SK-N-SH treated with all-trans-retinoic acid at 6 μM for 48 hours (cell line): ENCODE data around the gene URB2.

Experiments
- ATAC-seq: fragments of 200-7000 bp; cut with Tn5 transposase; 3 replicates; pipeline ENCODE4 v1.9.1; 2020; ENCODE audit warnings: mild to moderate bottlenecking, moderate library complexity
- ARNTL ChIP-seq: fragments of 450-650 bp; formaldehyde crosslinking; IDR thresholded peaks from 2 replicates; pipeline ENCODE4 v1.5.0; 2020; ENCODE audit warnings: low read depth, mild to moderate bottlenecking, moderate library complexity, borderline replicate concordance
- BACH2 ChIP-seq: fragments of 250-450 bp; sonication (Bioruptor Pico); IDR thresholded peaks from 2 replicates; pipeline ENCODE4 v1.9.0; 2021; ENCODE audit warnings: mild to moderate bottlenecking, borderline replicate concordance
- ESRRG ChIP-seq: fragments of 250-450 bp; sonication (Bioruptor Pico); IDR thresholded peaks from 2 replicates; pipeline ENCODE4 v1.6.1; 2021; ENCODE audit warnings: mild to moderate bottlenecking
- ISL1 ChIP-seq: fragments of 250-450 bp; sonication (Bioruptor Pico); IDR thresholded peaks from 2 replicates; pipeline ENCODE4 v2.1.2; 2022; ENCODE audit warnings: mild to moderate bottlenecking, moderate library complexity
- OSR1 ChIP-seq: fragments of 250-450 bp; sonication (Bioruptor Pico); IDR thresholded peaks from 2 replicates; pipeline ENCODE4 v1.8.0; 2022; ENCODE audit warnings: moderate library complexity, mild to moderate bottlenecking, inconsistent platforms
- PPARA ChIP-seq: fragments of 250-450 bp; sonication (Bioruptor Pico); IDR thresholded peaks from 2 replicates; pipeline ENCODE4 v1.5.0; 2020; ENCODE audit warnings: mild to moderate bottlenecking, borderline replicate concordance
- RARB ChIP-seq: fragments of 250-450 bp; sonication (Bioruptor Pico); IDR thresholded peaks from 2 replicates; pipeline ENCODE4 v1.8.0; 2021; ENCODE audit warnings: mild to moderate bottlenecking, moderate library complexity
- SNAI2 ChIP-seq: fragments of 250-450 bp; sonication (Bioruptor Pico); IDR thresholded peaks from 2 replicates; pipeline ENCODE4 v1.5.0; 2020; ENCODE audit warnings: mild to moderate bottlenecking, moderate library complexity
- TCF4 ChIP-seq: fragments of 250-450 bp; sonication (Bioruptor Pico); IDR thresholded peaks from 2 replicates; pipeline ENCODE4 v1.8.0; 2021; ENCODE audit warnings: mild to moderate bottlenecking, moderate library complexity, borderline replicate concordance
- ZNF565 ChIP-seq: fragments of 450-650 bp; formaldehyde crosslinking; conservative IDR thresholded peaks from 2 replicates; pipeline ENCODE4 v1.5.0; 2020; ENCODE audit warnings: low read depth, mild to moderate bottlenecking, moderate library complexity
- ZNF70 ChIP-seq: fragments of 450-650 bp; formaldehyde crosslinking; IDR thresholded peaks from 2 replicates; pipeline ENCODE4 v1.5.0; 2020; ENCODE audit warnings: mild to moderate bottlenecking, moderate library complexity
- TF ChIP-seq, protein P1 (sequence below): fragments of 250-450 bp; sonication (Bioruptor Pico); IDR thresholded peaks from 2 replicates; pipeline ENCODE4 v1.8.0; 2021; ENCODE audit warnings: low read depth, mild to moderate bottlenecking, moderate library complexity, borderline replicate concordance
- TF ChIP-seq, protein P2 (sequence below): fragments of 250-450 bp; sonication (Bioruptor Pico); IDR thresholded peaks from 2 replicates; pipeline ENCODE4 v1.5.1; 2020; ENCODE audit warnings: low read depth, mild to moderate bottlenecking, moderate library complexity
- TF ChIP-seq, protein P3 (sequence below): fragments of 250-450 bp; sonication (Bioruptor Pico); IDR thresholded peaks from 2 replicates; pipeline ENCODE4 v1.5.1; 2021; ENCODE audit warnings: mild to moderate bottlenecking, moderate library complexity
- TF ChIP-seq, protein P4 (sequence below): fragments of 250-450 bp; sonication (Bioruptor Pico); IDR thresholded peaks from 2 replicates; pipeline ENCODE4 v1.5.0; 2020; ENCODE audit warnings: mild to moderate bottlenecking, moderate library complexity

Gene URB2

DNA sequence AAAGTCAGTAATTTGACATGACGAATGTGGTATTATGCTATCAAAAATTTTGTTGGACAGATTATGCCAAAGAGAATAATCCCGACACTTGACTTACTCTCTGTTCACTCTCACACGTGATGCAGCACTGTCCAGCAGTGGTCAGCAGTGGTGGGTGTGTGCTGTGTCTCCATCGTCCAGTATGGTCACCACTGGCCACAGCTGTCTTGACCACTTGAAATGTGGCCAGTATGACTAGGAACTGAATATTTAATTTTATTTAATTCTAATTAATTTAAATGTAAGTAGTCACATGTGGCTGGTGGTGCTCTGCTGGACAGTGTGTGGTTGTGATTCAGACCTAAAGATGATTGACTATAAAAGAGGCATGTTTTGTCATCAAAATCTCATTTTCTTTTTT is 24.0 kb downstream of the URB2 start (continued):
- TF ChIP-seq, protein P1, sequence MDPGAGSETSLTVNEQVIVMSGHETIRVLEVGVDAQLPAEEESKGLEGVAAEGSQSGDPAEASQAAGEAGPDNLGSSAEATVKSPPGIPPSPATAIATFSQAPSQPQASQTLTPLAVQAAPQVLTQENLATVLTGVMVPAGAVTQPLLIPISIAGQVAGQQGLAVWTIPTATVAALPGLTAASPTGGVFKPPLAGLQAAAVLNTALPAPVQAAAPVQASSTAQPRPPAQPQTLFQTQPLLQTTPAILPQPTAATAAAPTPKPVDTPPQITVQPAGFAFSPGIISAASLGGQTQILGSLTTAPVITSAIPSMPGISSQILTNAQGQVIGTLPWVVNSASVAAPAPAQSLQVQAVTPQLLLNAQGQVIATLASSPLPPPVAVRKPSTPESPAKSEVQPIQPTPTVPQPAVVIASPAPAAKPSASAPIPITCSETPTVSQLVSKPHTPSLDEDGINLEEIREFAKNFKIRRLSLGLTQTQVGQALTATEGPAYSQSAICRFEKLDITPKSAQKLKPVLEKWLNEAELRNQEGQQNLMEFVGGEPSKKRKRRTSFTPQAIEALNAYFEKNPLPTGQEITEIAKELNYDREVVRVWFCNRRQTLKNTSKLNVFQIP (CRISPR knock-in tag): no peak
- TF ChIP-seq ARNTL (CRISPR knock-in tag): no peak
- no peak for TF ChIP-seq PPARA (CRISPR knock-in tag)

DNA sequence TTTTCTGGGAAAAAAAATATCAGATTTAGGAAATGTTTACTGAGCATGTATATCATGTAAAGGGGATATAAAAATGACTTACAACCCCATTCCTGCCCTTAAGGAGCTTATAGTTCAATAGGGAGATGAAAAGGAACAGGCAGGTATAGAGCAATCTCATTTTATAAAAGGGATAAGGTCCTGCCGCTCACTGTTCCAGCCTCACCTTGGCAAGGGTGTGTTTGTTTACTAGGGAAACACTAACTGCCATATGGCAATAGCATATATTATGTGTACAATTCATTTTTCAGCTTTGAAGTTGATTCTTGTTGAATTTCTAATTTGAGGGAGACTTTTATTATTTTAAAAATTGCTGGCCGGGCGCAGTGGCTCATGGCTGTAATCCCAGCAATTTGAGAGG is 25.5 kb downstream of the URB2 start:
- TF ChIP-seq, protein P2, sequence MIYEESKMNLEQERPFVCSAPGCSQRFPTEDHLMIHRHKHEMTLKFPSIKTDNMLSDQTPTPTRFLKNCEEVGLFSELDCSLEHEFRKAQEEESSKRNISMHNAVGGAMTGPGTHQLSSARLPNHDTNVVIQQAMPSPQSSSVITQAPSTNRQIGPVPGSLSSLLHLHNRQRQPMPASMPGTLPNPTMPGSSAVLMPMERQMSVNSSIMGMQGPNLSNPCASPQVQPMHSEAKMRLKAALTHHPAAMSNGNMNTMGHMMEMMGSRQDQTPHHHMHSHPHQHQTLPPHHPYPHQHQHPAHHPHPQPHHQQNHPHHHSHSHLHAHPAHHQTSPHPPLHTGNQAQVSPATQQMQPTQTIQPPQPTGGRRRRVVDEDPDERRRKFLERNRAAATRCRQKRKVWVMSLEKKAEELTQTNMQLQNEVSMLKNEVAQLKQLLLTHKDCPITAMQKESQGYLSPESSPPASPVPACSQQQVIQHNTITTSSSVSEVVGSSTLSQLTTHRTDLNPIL (CRISPR knock-in tag): no peak
- TF ChIP-seq, all 23 proteins: peak for 0
- no peak for ATAC-seq

DNA sequence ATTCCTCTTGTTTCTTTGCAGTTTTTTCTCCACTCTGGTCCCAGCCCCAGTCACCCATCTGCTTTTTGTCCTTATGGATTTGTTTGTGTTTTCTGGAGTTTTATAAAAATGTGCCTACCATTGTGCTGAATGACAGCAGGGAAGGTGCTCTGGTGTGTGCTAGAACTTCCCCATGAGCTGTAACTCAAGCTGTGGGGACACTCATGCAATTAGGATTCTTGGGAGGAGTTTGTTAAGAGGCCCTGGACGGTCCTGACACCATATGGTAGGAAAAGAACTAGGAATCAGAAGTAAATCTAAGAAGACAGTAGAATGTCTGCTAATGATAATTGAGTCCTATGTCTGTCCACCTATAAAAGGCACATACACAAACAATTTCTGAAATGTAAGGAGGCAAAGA is 27.4 kb downstream of the URB2 start:
- TF ChIP-seq, protein P3, sequence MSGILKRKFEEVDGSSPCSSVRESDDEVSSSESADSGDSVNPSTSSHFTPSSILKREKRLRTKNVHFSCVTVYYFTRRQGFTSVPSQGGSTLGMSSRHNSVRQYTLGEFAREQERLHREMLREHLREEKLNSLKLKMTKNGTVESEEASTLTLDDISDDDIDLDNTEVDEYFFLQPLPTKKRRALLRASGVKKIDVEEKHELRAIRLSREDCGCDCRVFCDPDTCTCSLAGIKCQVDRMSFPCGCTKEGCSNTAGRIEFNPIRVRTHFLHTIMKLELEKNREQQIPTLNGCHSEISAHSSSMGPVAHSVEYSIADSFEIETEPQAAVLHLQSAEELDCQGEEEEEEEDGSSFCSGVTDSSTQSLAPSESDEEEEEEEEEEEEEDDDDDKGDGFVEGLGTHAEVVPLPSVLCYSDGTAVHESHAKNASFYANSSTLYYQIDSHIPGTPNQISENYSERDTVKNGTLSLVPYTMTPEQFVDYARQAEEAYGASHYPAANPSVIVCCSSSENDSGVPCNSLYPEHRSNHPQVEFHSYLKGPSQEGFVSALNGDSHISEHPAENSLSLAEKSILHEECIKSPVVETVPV (CRISPR knock-in tag): no peak
- no peak for TF ChIP-seq RARB
- no peak for TF ChIP-seq BACH2 (CRISPR knock-in tag)
- TF ChIP-seq SNAI2 (CRISPR knock-in tag): no peak
- TF ChIP-seq ZNF70 (CRISPR knock-in tag): no peak
- TF ChIP-seq ISL1 (CRISPR knock-in tag): no peak
- TF ChIP-seq, protein P2 (CRISPR knock-in tag): no peak
- no peak for TF ChIP-seq ARNTL (CRISPR knock-in tag)
- TF ChIP-seq, protein P4, sequence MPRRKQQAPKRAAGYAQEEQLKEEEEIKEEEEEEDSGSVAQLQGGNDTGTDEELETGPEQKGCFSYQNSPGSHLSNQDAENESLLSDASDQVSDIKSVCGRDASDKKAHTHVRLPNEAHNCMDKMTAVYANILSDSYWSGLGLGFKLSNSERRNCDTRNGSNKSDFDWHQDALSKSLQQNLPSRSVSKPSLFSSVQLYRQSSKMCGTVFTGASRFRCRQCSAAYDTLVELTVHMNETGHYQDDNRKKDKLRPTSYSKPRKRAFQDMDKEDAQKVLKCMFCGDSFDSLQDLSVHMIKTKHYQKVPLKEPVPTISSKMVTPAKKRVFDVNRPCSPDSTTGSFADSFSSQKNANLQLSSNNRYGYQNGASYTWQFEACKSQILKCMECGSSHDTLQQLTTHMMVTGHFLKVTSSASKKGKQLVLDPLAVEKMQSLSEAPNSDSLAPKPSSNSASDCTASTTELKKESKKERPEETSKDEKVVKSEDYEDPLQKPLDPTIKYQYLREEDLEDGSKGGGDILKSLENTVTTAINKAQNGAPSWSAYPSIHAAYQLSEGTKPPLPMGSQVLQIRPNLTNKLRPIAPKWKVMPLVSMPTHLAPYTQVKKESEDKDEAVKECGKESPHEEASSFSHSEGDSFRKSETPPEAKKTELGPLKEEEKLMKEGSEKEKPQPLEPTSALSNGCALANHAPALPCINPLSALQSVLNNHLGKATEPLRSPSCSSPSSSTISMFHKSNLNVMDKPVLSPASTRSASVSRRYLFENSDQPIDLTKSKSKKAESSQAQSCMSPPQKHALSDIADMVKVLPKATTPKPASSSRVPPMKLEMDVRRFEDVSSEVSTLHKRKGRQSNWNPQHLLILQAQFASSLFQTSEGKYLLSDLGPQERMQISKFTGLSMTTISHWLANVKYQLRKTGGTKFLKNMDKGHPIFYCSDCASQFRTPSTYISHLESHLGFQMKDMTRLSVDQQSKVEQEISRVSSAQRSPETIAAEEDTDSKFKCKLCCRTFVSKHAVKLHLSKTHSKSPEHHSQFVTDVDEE (CRISPR knock-in tag): no peak
- no peak for TF ChIP-seq OSR1
- TF ChIP-seq ESRRG (CRISPR knock-in tag): no peak
- TF ChIP-seq, all 23 proteins: peak for 0
- ATAC-seq: no peak

DNA sequence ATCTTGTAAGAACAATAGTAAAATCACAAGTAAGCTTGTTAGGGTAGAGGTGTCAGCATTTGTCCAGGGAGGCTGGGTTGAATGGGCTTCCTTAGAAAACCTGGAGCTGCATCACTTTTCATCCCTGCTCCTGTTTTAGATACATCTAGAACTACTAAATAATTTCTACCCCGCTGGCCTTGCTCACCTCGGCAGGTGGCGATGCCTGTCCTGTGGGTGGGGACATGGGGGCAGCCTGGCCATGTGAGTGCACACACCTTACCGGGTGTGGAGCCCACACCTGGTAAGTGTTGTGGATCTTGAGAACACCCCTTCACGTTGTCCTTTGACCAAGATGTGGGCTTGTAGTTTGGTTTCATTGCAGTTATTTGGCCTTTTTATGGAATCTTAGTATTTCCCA is 29.7 kb downstream of the URB2 start:
- TF ChIP-seq, protein P2 (CRISPR knock-in tag): no peak
- no peak for TF ChIP-seq ZNF565 (CRISPR knock-in tag)
- TF ChIP-seq TCF4 (CRISPR knock-in tag): no peak
- TF ChIP-seq, protein P3 (CRISPR knock-in tag): no peak
- TF ChIP-seq, protein P1 (CRISPR knock-in tag): no peak
- no peak for ATAC-seq
